Measurements from ENCODE around the gene PFKL. TPM values are rescaled to one million over a fixed set of nuclear protein-coding genes. Genes with fewer than 3 reads are reported as not detected.

Gene PFKL
- total RNA-seq, 1 donor from 2014 or later = 139 TPM

GRCh38 chr21:44316277-44316900 lies 16.5 kb downstream of the PFKL start:
- H3K36me3 Mint-ChIP-seq (ENCODE audit: low read depth) = peaks cover 5% of the 10 kb centered on the region

GRCh38 chr21:44317241-44317782 lies 17.5 kb downstream of the PFKL start:
- intact Hi-C loops (cut with micrococcal nuclease) = no loop called here
- H3K27ac Mint-ChIP-seq = no peak overlapping the region
- H3K4me3 Mint-ChIP-seq = no peak overlapping the region
- H3K9me3 Mint-ChIP-seq = no peaks in the 10 kb centered on the region
- no peak for DNase-seq (ENCODE audit: low spot score)
- H3K27me3 Mint-ChIP-seq (ENCODE audit: insufficient read depth) = no peaks in the 10 kb centered on the region
- H3K36me3 Mint-ChIP-seq (ENCODE audit: low read depth) = peaks cover 6% of the 10 kb centered on the region
- H3K4me1 Mint-ChIP-seq (ENCODE audit: low read depth) = no peaks in the 10 kb centered on the region

More at GRCh38 chr21:44316277-44316900, 16.5 kb downstream of the PFKL start:
- no peak for DNase-seq (ENCODE audit: low spot score)
- Mint-ChIP-seq H3K27me3 (ENCODE audit: insufficient read depth) (no peaks in the 10 kb centered on the region), H3K4me3 (no peak overlapping the region), H3K4me1 (ENCODE audit: low read depth) (no peaks in the 10 kb centered on the region), H3K27ac (no peak overlapping the region), H3K9me3 (no peaks in the 10 kb centered on the region)
- intact Hi-C loops (cut with micrococcal nuclease) = no loop called here

GRCh38 chr21:44317871-44318270 lies 18.0 kb downstream of the PFKL start:
- Mint-ChIP-seq H3K4me1 (ENCODE audit: low read depth) (no peaks in the 10 kb centered on the region), H3K9me3 (no peaks in the 10 kb centered on the region), H3K4me3 (no peak overlapping the region), H3K27me3 (ENCODE audit: insufficient read depth) (no peaks in the 10 kb centered on the region), H3K36me3 (ENCODE audit: low read depth) (peaks cover 6% of the 10 kb centered on the region), H3K27ac (no peak overlapping the region)
- no peak for DNase-seq (ENCODE audit: low spot score)
- intact Hi-C loops (cut with micrococcal nuclease) = no loop called here

GRCh38 chr21:44318489-44319285 lies 18.8 kb downstream of the PFKL start:
- no peaks in the 10 kb centered on the region for H3K27me3 Mint-ChIP-seq (ENCODE audit: insufficient read depth)
- H3K27ac Mint-ChIP-seq = no peak overlapping the region
- H3K9me3 Mint-ChIP-seq = no peaks in the 10 kb centered on the region

GRCh38 chr21:44319407-44320065 lies 19.7 kb downstream of the PFKL start:
- H3K36me3 Mint-ChIP-seq (ENCODE audit: low read depth) = peaks cover 9% of the 10 kb centered on the region
- DNase-seq (ENCODE audit: low spot score) = no peak
- no peaks in the 10 kb centered on the region for H3K27me3 Mint-ChIP-seq (ENCODE audit: insufficient read depth)
- no peaks in the 10 kb centered on the region for H3K4me1 Mint-ChIP-seq (ENCODE audit: low read depth)
- H3K4me3 Mint-ChIP-seq = no peak overlapping the region
- H3K9me3 Mint-ChIP-seq = no peaks in the 10 kb centered on the region
- H3K27ac Mint-ChIP-seq = no peak overlapping the region
- intact Hi-C loops (cut with micrococcal nuclease) = no loop called here

More at GRCh38 chr21:44318489-44319285, 18.8 kb downstream of the PFKL start:
- Mint-ChIP-seq H3K36me3 (ENCODE audit: low read depth) (peaks cover 9% of the 10 kb centered on the region), H3K4me1 (ENCODE audit: low read depth) (no peaks in the 10 kb centered on the region), H3K4me3 (no peak overlapping the region)
- intact Hi-C loops (cut with micrococcal nuclease) = no loop called here
- no peak for DNase-seq (ENCODE audit: low spot score)

GRCh38 chr21:44320847-44321246 lies 21.0 kb downstream of the PFKL start:
- Mint-ChIP-seq H3K27ac (no peak overlapping the region), H3K9me3 (no peaks in the 10 kb centered on the region), H3K27me3 (ENCODE audit: insufficient read depth) (no peaks in the 10 kb centered on the region), H3K4me3 (no peak overlapping the region), H3K36me3 (ENCODE audit: low read depth) (peaks cover 9% of the 10 kb centered on the region), H3K4me1 (ENCODE audit: low read depth) (no peaks in the 10 kb centered on the region)
- intact Hi-C loops (cut with micrococcal nuclease) = no loop called here
- DNase-seq (ENCODE audit: low spot score) = no peak

GRCh38 chr21:44321846-44322450 lies 22.1 kb downstream of the PFKL start:
- Mint-ChIP-seq H3K27ac (no peak overlapping the region), H3K36me3 (ENCODE audit: low read depth) (peaks cover 4% of the 10 kb centered on the region), H3K4me3 (no peak overlapping the region), H3K9me3 (no peaks in the 10 kb centered on the region), H3K4me1 (ENCODE audit: low read depth) (no peaks in the 10 kb centered on the region), H3K27me3 (ENCODE audit: insufficient read depth) (no peaks in the 10 kb centered on the region)
- intact Hi-C loops (cut with micrococcal nuclease) = no loop called here
- no peak for DNase-seq (ENCODE audit: low spot score)

- peaks cover 4% of the 10 kb centered on the region for H3K36me3 Mint-ChIP-seq (ENCODE audit: low read depth)
- no peak for DNase-seq (ENCODE audit: low spot score)
- no peaks in the 10 kb centered on the region for H3K27me3 Mint-ChIP-seq (ENCODE audit: insufficient read depth)
- intact Hi-C loops (cut with micrococcal nuclease) = no loop called here
- no peaks in the 10 kb centered on the region for H3K9me3 Mint-ChIP-seq
- no peak overlapping the region for H3K4me3 Mint-ChIP-seq
- H3K4me1 Mint-ChIP-seq (ENCODE audit: low read depth) = no peaks in the 10 kb centered on the region
- no peak overlapping the region for H3K27ac Mint-ChIP-seq
Measured at GRCh38 chr21:44322621-44323325, 22.9 kb downstream of the PFKL start.

- no peak overlapping the region for H3K27ac Mint-ChIP-seq
- peaks cover 4% of the 10 kb centered on the region for H3K36me3 Mint-ChIP-seq (ENCODE audit: low read depth)
- no peak overlapping the region for H3K4me3 Mint-ChIP-seq
- H3K4me1 Mint-ChIP-seq (ENCODE audit: low read depth) = no peaks in the 10 kb centered on the region
- no peaks in the 10 kb centered on the region for H3K9me3 Mint-ChIP-seq
- no peak for DNase-seq (ENCODE audit: low spot score)
- H3K27me3 Mint-ChIP-seq (ENCODE audit: insufficient read depth) = no peaks in the 10 kb centered on the region
- intact Hi-C loops (cut with micrococcal nuclease) = no loop called here
Measured at GRCh38 chr21:44323591-44323990, 23.7 kb downstream of the PFKL start.

- peaks cover 4% of the 10 kb centered on the region for H3K36me3 Mint-ChIP-seq (ENCODE audit: low read depth)
- DNase-seq (ENCODE audit: low spot score) = no peak
- no peaks in the 10 kb centered on the region for H3K9me3 Mint-ChIP-seq
- H3K27ac Mint-ChIP-seq = no peak overlapping the region
- intact Hi-C loops (cut with micrococcal nuclease) = no loop called here
- H3K4me1 Mint-ChIP-seq (ENCODE audit: low read depth) = no peaks in the 10 kb centered on the region
- no peaks in the 10 kb centered on the region for H3K27me3 Mint-ChIP-seq (ENCODE audit: insufficient read depth)
- H3K4me3 Mint-ChIP-seq = no peak overlapping the region
Measured at GRCh38 chr21:44324106-44324853, 24.4 kb downstream of the PFKL start.

- DNase-seq (ENCODE audit: low spot score) = no peak
- no peak overlapping the region for H3K4me3 Mint-ChIP-seq
- intact Hi-C loops (cut with micrococcal nuclease) = no loop called here
- no peaks in the 10 kb centered on the region for H3K27me3 Mint-ChIP-seq (ENCODE audit: insufficient read depth)
- H3K27ac Mint-ChIP-seq = no peak overlapping the region
- H3K36me3 Mint-ChIP-seq (ENCODE audit: low read depth) = peaks cover 4% of the 10 kb centered on the region
- H3K4me1 Mint-ChIP-seq (ENCODE audit: low read depth) = no peaks in the 10 kb centered on the region
- no peaks in the 10 kb centered on the region for H3K9me3 Mint-ChIP-seq
Measured at GRCh38 chr21:44324854-44325107, 24.9 kb downstream of the PFKL start.
